Dermis microvascular lymphatic vessel endothelial cell (primary cell): ENCODE data around the gene FLOT1. TPM values are rescaled to one million over a fixed set of nuclear protein-coding genes. Genes with fewer than 3 reads are reported as not detected.
A peak's percentile ranks its signal among the peaks of the same experiment; 100 is the strongest.
"Not testable (repeated sequence)": the region's sequence is repeated elsewhere in the genome, so short reads cannot be mapped to it uniquely, and the experiment has no call there.

Source experiments
- DNase-seq, 2 donors: peaks; one replicate each; pipeline versions ENCODE4 v3.0.0 to v3.0.0-alpha.2; 2010; ENCODE audit warnings: low read depth in 2 of 2
- total RNA-seq: library from RNA; depleted of rRNA; stranded (reverse); fragments of >200 nt; gene quantifications from 2 replicates; pipeline ENCODE4 v1.2.1, GENCODE V29; 2014

The FLOT1 gene
- total RNA-seq, 1 donor from 2014 or later: 55.2 TPM

- not testable (repeated sequence) for DNase-seq
Measured at GRCh38 chr6:30723843-30724741, 18.4 kb downstream of the FLOT1 start.

GRCh38 chr6:30723159-30723842 lies 19.2 kb downstream of the FLOT1 start:
- not testable (repeated sequence) for DNase-seq

- peak; percentile 67 to 82 for DNase-seq
Measured at GRCh38 chr6:30722280-30723112, 20.0 kb downstream of the FLOT1 start.

GRCh38 chr6:30722025-30722279 lies 20.5 kb downstream of the FLOT1 start:
- DNase-seq: not testable (repeated sequence)

GRCh38 chr6:30721198-30722024 lies 21.1 kb downstream of the FLOT1 start:
- DNase-seq: peak; percentile 78 to 93

DNA sequence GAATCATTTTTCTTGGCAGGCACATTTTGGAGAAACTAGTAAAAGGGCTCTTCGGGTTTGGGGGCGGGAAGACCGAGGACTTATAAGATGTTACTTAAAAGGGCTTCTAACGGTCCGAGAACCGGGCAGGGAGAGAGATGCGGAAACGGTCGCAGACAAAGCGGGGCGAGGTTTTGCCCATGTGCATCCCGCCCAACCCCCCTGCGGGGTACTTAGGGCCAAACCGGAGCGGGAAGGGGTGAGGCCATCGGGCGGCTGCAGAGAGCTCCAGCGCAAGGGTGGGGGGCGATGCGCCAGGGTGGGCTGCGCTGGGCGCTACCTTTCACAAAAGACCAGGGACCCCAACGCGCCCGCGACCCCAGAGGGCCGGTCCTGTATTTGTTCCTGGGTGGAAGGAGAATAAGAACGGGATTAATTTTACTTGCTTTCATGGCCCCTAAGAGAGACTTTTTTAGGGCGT lies 21.7 kb downstream of the FLOT1 start:
- DNase-seq: peak in 1 of 2 donors; percentile 68

GRCh38 chr6:30719791-30720737 lies 22.4 kb downstream of the FLOT1 start, which contains the start of gene TUBB:
Gene TUBB (plus strand): TSS chr6:30720352. CDS start chr6:30720507, 155 bp downstream.
- DNase-seq: peak; percentile 95 to 99

DNA sequence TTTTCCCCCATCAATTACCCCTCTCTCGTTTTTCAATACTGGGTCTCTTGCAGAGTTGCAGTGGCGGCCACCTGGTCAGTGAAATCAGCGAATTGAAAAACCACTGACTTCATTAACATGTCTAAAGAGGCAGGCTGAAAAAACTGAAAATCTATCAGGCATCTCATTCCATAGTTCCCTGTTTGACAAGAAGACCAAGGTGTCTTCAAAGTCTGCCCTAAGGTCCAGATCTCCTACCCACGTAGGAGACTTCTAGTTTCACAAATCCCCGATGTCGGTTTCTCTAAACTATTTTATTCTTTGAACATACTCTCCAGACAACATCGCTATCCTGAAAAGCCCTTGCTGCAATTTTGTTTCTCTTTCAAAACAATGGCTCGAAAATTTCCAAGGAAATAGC lies 23.1 kb downstream of the FLOT1 start:
- no peak for DNase-seq

DNA sequence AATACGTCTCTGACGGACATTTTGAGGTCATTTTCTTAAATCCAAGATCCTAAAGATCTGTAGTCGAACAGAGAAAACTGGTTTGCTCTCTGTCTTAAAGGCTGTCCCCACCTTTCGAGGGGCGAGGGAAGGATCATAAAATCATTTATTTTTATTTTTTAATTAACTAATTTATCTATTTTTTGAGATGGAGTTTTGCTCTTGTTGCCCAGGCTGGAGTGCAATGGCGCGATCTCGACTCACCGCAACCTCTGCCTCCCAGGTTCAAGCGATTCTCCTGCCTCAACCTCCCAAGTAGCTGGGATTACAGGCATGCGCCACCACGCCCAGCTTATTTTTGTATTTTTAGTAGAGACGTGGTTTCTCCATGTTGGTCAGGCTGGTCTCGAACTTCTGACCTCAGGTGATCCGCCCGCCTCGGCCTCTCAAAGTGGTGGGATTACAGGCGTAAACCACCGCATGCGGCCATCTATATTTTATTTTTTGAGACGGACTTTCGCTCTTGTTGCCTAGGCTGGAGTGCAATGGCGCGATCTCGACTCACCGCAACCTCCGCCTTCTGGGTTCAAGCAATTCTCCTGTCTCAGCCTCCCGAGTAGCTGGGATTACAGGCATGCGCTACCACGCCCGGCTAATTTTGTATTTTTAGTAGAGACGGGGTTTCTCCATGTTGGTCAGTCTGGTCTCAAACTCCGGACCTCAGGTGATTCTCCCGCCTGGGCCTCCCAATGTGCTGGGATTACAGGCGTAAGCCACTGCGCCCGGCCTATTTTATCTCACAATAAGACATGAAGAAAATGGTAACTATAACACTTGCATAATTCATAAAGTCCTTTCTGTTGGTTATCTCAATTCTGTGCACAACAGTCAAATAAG lies 24.4 kb downstream of the FLOT1 start:
- DNase-seq: not testable (repeated sequence)

DNA sequence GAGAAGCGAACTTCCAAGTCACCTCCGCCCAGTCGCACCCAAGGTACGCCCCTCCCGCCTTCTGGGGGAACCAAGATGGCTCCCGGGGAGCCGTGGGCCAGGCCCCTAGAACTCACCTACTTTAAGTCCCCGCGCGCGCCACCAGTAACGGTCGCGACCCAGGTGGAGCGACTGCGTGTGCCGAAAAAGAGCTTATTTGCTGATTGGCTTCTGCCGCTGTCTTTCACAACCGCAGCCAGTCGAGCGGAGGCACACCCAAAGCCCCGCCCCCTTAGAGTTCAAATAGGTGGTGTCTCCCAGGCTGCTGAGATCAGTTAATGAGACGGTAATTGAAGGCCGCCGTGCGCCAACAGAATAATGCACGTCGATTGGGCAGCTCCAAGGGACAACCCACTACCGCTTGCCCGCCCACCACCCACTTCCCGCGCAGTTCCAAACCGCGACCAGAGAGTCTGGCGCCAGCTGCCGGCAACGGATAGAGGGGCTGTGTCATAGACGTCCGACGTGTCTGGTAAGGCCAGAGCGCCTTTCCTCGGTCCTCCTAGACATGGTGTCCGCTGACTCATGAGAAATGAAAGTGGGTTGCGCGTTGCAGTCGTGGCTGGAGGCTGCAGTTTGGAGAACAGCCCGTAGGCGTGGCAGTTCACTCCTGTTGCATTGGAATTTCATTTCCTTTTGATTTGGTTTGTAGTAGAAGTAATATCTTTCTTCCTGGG lies 25.2 kb downstream of the FLOT1 start, which contains the start of gene MDC1:
Gene MDC1, minus strand, starts transcription at position 153 of the 716 bp plus-strand sequence. CDS start 2,106 bp downstream, outside the sequence.
- DNase-seq: peak; percentile 99 to 100

GRCh38 chr6:30716879-30717128 lies 25.7 kb downstream of the FLOT1 start:
- DNase-seq: no peak

GRCh38 chr6:30714263-30714662 lies 28.2 kb downstream of the FLOT1 start:
- no peak for DNase-seq

DNA sequence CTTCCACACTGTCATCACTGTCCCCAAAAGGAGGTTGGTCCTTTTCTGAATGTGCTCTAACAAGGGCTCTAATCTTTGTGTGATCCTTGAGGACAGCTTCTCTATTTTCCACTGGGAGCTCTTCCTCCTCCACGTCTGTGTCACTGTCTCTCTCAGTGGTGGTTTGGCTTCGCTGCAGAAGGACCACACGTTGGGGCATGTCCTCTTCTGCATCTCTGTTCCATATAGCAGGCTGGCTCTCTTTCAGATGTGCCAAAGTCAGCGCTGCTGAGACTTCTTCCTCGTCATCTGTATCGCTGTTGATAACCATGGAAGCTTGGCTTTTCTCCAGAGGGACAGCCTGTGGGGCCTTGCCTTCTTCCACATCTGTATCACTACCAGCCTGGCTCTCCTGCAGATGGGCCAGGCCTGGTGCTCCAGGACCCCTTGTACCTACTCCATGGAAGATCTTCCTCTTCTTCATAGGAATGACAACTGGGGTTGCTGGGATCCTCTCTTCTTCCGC lies 30.0 kb downstream of the FLOT1 start:
- DNase-seq: no peak

DNA sequence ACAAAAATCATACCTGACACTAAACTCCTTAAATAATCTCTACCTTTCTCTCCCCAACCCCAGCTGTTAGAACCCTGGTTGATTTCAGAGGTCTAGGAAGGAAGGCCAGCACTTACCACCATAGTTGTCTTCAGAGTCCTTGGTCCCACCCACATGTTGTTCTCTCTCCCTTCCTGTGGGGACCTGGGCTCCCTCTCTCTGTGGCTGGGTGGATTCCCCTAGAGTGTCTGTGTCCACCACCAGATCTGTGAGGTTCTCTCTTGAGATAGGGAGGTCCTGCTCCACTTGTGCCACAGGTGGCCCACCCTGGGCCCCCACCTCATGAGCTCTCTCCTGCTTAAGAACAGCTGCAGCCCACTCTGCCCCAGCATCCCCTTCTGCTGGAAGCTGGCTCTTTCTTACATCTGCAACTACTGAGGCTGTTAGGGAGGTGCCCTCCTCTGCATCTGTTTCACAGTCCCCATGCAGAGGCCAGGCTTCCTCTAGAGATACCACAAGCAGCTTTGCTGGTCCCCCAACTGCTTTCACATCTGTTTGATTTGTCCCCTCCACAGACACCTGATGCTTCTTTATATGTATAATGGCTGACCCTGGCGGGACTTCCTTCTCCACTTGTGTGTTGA lies 30.6 kb downstream of the FLOT1 start:
- DNase-seq: no peak

GRCh38 chr6:30709101-30709868 lies 33.2 kb downstream of the FLOT1 start:
- DNase-seq: no peak

DNA sequence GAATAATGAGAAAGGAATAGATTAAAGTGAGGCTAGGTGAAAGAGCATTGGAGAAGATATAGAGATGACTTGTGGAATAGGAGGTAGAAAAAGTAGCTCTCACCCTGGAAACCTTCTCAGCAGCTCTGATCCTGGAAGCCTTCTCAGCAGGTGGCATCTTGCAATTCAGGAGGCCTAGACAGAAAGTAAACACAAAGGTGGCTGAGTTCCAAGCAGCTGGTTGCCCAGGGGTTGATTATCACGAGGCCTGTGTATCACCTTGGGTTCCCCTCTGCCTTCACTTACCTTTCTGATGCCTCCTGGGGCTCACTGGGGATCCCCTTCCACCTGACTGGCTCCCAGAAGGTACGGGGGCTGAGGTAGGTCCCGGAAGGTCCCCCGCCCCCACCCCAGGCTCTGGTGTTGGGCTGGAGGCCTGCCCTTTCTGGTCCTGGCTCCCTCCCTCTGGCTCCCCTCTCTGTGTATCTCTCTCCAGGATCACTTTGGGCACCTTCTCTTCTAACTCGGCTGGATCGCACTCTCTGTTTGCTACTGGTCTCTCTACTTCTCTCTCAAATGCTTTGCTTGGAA lies 35.1 kb downstream of the FLOT1 start:
- no peak for DNase-seq
